ENCODE data around the gene MAP2. TPM values are rescaled to one million over a fixed set of nuclear protein-coding genes. Genes with fewer than 3 reads are reported as not detected.

MAP2 gene
- total RNA-seq, 1 donor from 2014 or later = 1.9 TPM

GRCh38 chr2:209391776-209392401, 32.0 kb upstream of the MAP2 start:
- TF ChIP-seq CTCF (IDR thresholded peaks at IDR 0.05) = no peak
- intact Hi-C loops (cut with micrococcal nuclease) = no loop called here
- ChIA-PET CTCF (no interaction called here), POLR2A (no interaction called here)
- ATAC-seq (ENCODE audit: low read depth) (no peak), DNase-seq (no peak)
- H3K27me3 Mint-ChIP-seq = peaks cover 20% of the 10 kb centered on the region
- H3K27ac Mint-ChIP-seq = no peak overlapping the region
- H3K36me3 Mint-ChIP-seq (ENCODE audit: low read depth) = no peaks in the 10 kb centered on the region
- H3K4me3 Mint-ChIP-seq = no peak overlapping the region
- H3K4me1 Mint-ChIP-seq = no peaks in the 10 kb centered on the region
- no peaks in the 10 kb centered on the region for H3K9me3 Mint-ChIP-seq

- no peak overlapping the region for H3K27ac Mint-ChIP-seq
Measured at GRCh38 chr2:209395229-209395628, 28.6 kb upstream of the MAP2 start.

GRCh38 chr2:209395652-209396051, 28.2 kb upstream of the MAP2 start:
- CTCF ChIA-PET = no interaction called here
- H3K36me3 Mint-ChIP-seq (ENCODE audit: low read depth) = no peaks in the 10 kb centered on the region
- POLR2A ChIA-PET = no interaction called here
- H3K27me3 Mint-ChIP-seq = peaks cover 19% of the 10 kb centered on the region
- no peak for DNase-seq
- no peak for TF ChIP-seq CTCF (IDR thresholded peaks at IDR 0.05)
- no peak overlapping the region for H3K4me3 Mint-ChIP-seq
- no peak for ATAC-seq (ENCODE audit: low read depth)
- H3K27ac Mint-ChIP-seq = no peak overlapping the region
- intact Hi-C loops (cut with micrococcal nuclease) = no loop called here
- no peaks in the 10 kb centered on the region for H3K4me1 Mint-ChIP-seq
- H3K9me3 Mint-ChIP-seq = no peaks in the 10 kb centered on the region

More at GRCh38 chr2:209395229-209395628, 28.6 kb upstream of the MAP2 start:
- ChIA-PET POLR2A (no interaction called here), CTCF (no interaction called here)
- intact Hi-C loops (cut with micrococcal nuclease) = no loop called here
- no peak overlapping the region for H3K4me3 Mint-ChIP-seq
- no peaks in the 10 kb centered on the region for H3K36me3 Mint-ChIP-seq (ENCODE audit: low read depth)
- no peaks in the 10 kb centered on the region for H3K4me1 Mint-ChIP-seq
- no peaks in the 10 kb centered on the region for H3K9me3 Mint-ChIP-seq
- H3K27me3 Mint-ChIP-seq = peaks cover 22% of the 10 kb centered on the region
- TF ChIP-seq CTCF (IDR thresholded peaks at IDR 0.05) = no peak
- DNase-seq (no peak), ATAC-seq (ENCODE audit: low read depth) (no peak)

GRCh38 chr2:209398463-209398862, 25.4 kb upstream of the MAP2 start:
- no peaks in the 10 kb centered on the region for H3K9me3 Mint-ChIP-seq
- no peaks in the 10 kb centered on the region for H3K4me1 Mint-ChIP-seq
- no peak for DNase-seq
- ChIA-PET CTCF (no interaction called here), POLR2A (no interaction called here)
- H3K27ac Mint-ChIP-seq = no peak overlapping the region
- no peak for ATAC-seq (ENCODE audit: low read depth)
- no peak overlapping the region for H3K4me3 Mint-ChIP-seq
- TF ChIP-seq CTCF (IDR thresholded peaks at IDR 0.05) = no peak
- peaks cover 27% of the 10 kb centered on the region for H3K27me3 Mint-ChIP-seq
- H3K36me3 Mint-ChIP-seq (ENCODE audit: low read depth) = no peaks in the 10 kb centered on the region
- intact Hi-C loops (cut with micrococcal nuclease) = no loop called here

- no peak for ATAC-seq (ENCODE audit: low read depth)
Measured at GRCh38 chr2:209401788-209402187, 22.1 kb upstream of the MAP2 start.

More at GRCh38 chr2:209401788-209402187, 22.1 kb upstream of the MAP2 start:
- H3K4me1 Mint-ChIP-seq = no peaks in the 10 kb centered on the region
- no peak overlapping the region for H3K27ac Mint-ChIP-seq
- ChIA-PET POLR2A (no interaction called here), CTCF (no interaction called here)
- no peak for TF ChIP-seq CTCF (IDR thresholded peaks at IDR 0.05)
- intact Hi-C loops (cut with micrococcal nuclease) = no loop called here
- peaks cover 20% of the 10 kb centered on the region for H3K27me3 Mint-ChIP-seq
- no peak overlapping the region for H3K4me3 Mint-ChIP-seq
- no peaks in the 10 kb centered on the region for H3K9me3 Mint-ChIP-seq
- H3K36me3 Mint-ChIP-seq (ENCODE audit: low read depth) = no peaks in the 10 kb centered on the region
- DNase-seq = no peak
